HL-60 (cell line): ENCODE measurements around the gene TMEM60.

ENCODE experiments used
- DNase-seq, 2 experiments: peaks; one replicate each; pipeline ENCODE4 v3.0.0-alpha.2; 2010 to 2020; ENCODE audit warnings: low read depth in 1 of 2, low spot score in 1 of 2
- H3K27ac ChIP-seq: fragments of 250-450 bp; sonication (Bioruptor Pico); replicated peaks from 2 replicates; pipeline ENCODE4 v1.5.1; 2020; ENCODE audit warnings: mild to moderate bottlenecking, moderate library complexity
- H3K27me3 ChIP-seq: fragments of 250-450 bp; sonication (Bioruptor Pico); 2 replicates; pipeline ENCODE4 v1.5.1; 2021; ENCODE audit warnings: mild to moderate bottlenecking, moderate library complexity; ENCODE audit not compliant: insufficient read depth, poor library complexity, severe bottlenecking
- H3K4me3 ChIP-seq: replicated peaks from 2 replicates; pipeline ENCODE4 v1.5.1; 2011; ENCODE audit warnings: mild to moderate bottlenecking, control low read depth, low read length; ENCODE audit not compliant: insufficient read depth
- CTCF ChIP-seq: IDR thresholded peaks from one replicate; pipeline ENCODE4 v1.5.1; 2011; ENCODE audit warnings: low read length, control low read depth, inconsistent platforms; ENCODE audit not compliant: insufficient read depth
- GABPA ChIP-seq: IDR thresholded peaks from 2 replicates; pipeline ENCODE4 v1.6.1; 2012; ENCODE audit warnings: low read depth
- POLR2AphosphoS5 ChIP-seq: IDR thresholded peaks from 2 replicates; pipeline ENCODE4 v1.6.1; 2012; ENCODE audit warnings: low read depth
- REST ChIP-seq: IDR thresholded peaks from 2 replicates; pipeline ENCODE4 v1.6.1; 2012; ENCODE audit warnings: low read depth; ENCODE audit not compliant: insufficient replicate concordance
- SPI1 ChIP-seq: IDR thresholded peaks from 2 replicates; pipeline ENCODE4 v1.6.1; 2012; ENCODE audit warnings: low read depth, mild to moderate bottlenecking, borderline replicate concordance

TMEM60 gene

DNA sequence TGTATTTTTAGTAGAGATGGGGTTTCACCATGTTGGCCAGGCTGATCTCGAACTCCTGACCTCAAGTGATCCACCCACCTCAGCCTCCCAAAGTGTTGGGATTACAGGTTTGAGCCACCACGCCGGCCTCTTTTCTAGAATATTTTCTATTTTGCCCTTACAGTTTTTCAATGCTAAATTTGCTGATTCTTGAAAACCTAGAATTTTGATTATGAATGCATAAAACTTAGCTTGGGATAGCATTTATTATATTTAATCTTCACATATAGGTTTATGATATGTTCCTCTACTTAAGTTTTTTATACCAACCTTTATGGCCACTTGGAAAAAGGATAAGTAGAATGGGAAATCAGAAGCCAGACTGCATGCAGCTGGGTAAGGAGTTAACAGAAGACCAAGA is 2.1 kb downstream of the TMEM60 start:
- Histone ChIP-seq H3K27ac (no peak overlapping the region), H3K27me3 (no peaks in the 10 kb centered on the region), H3K4me3 (no peak overlapping the region)
- DNase-seq = no peak
- TF ChIP-seq SPI1 = no peak
- TF ChIP-seq GABPA = no peak
- TF ChIP-seq REST = no peak
- TF ChIP-seq POLR2AphosphoS5 = no peak
- TF ChIP-seq CTCF = no peak

DNA sequence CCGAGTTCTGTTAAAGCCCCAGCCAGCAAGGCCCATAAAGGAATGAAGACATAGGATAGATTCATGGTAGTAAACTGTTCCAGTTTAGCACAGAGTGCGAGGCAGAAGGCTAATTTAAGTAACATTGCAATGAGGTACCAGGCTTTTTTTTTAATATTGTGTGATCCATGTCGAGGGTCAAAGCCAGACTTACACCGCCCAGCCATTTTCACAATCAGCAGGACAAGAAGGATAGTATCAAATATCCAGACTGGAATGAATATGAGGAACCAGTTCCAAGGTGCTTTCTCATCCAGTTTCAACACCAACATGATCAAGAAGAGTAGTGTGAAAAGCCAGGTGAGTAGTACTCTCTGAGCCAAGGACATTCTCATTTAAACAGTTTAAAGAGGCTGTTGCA is 4.2 kb downstream of the TMEM60 start:
- no peak for TF ChIP-seq REST
- no peak for TF ChIP-seq GABPA
- TF ChIP-seq CTCF = no peak
- TF ChIP-seq SPI1 = no peak
- TF ChIP-seq POLR2AphosphoS5 = no peak
- Histone ChIP-seq H3K4me3 (no peak overlapping the region), H3K27ac (no peak overlapping the region), H3K27me3 (no peaks in the 10 kb centered on the region)
- DNase-seq = no peak

GRCh38 chr7:77791956-77792355 is 6.3 kb downstream of the TMEM60 start:
- peak overlapping the region; percentile 41 for H3K27ac ChIP-seq
- no peak overlapping the region for H3K4me3 ChIP-seq
- no peak for DNase-seq
- no peaks in the 10 kb centered on the region for H3K27me3 ChIP-seq
- no peak for TF ChIP-seq GABPA
- TF ChIP-seq REST = no peak
- TF ChIP-seq CTCF = no peak
